MG63 (cell line): ENCODE measurements around the gene STRN. TPM values are rescaled to one million over a fixed set of nuclear protein-coding genes. Genes with fewer than 3 reads are reported as not detected.
"Not testable (repeated sequence)": the region's sequence is repeated elsewhere in the genome, so short reads cannot be mapped to it uniquely, and the experiment has no call there.

Experiments used
- DNase-seq: peaks from one replicate; pipeline ENCODE4 v3.0.0-alpha.2; 2020
- H3K27me3 ChIP-seq: fragments of 250-450 bp; sonication (Bioruptor Pico); 2 replicates; pipeline ENCODE4 v1.5.1; 2020; ENCODE audit warnings: mild to moderate bottlenecking, moderate library complexity
- H3K36me3 ChIP-seq: fragments of 250-450 bp; sonication (Bioruptor Pico); 2 replicates; pipeline ENCODE4 v1.5.1; 2020; ENCODE audit warnings: mild to moderate bottlenecking, moderate library complexity
- H3K4me3 ChIP-seq: fragments of 250-450 bp; sonication (Bioruptor Pico); 2 replicates; pipeline ENCODE4 v1.5.1; 2020; ENCODE audit warnings: mild to moderate bottlenecking, moderate library complexity
- H3K9me3 ChIP-seq: fragments of 250-450 bp; sonication (Bioruptor Pico); 2 replicates; pipeline ENCODE4 v1.5.1; 2020; ENCODE audit warnings: mild to moderate bottlenecking, moderate library complexity
- total RNA-seq: library from RNA; depleted of rRNA; stranded (reverse); fragments of >200 nt; shearing (Covaris generic); gene quantifications from 2 replicates; pipeline ENCODE4 v1.2.3, GENCODE V29; 2014; ENCODE audit warnings: low replicate concordance

STRN gene
- total RNA-seq, 1 experiment from 2014 or later: 5.9 TPM

GRCh38 chr2:36931688-36932087, 34.6 kb downstream of the STRN start:
- H3K4me3 ChIP-seq, H3K9me3 ChIP-seq, DNase-seq, H3K27me3 ChIP-seq, H3K36me3 ChIP-seq: not testable (repeated sequence)

GRCh38 chr2:36930787-36931410, 35.4 kb downstream of the STRN start:
- not testable (repeated sequence) for H3K27me3 ChIP-seq, H3K9me3 ChIP-seq, H3K4me3 ChIP-seq, DNase-seq, H3K36me3 ChIP-seq

GRCh38 chr2:36926175-36927132, 39.9 kb downstream of the STRN start:
- not testable (repeated sequence) for DNase-seq, H3K36me3 ChIP-seq, H3K4me3 ChIP-seq

GRCh38 chr2:36922629-36923028, 43.7 kb downstream of the STRN start:
- H3K9me3 ChIP-seq, H3K4me3 ChIP-seq, DNase-seq, H3K27me3 ChIP-seq, H3K36me3 ChIP-seq: not testable (repeated sequence)

More at GRCh38 chr2:36926175-36927132, 39.9 kb downstream of the STRN start:
- not testable (repeated sequence) for H3K27me3 ChIP-seq, H3K9me3 ChIP-seq

GRCh38 chr2:36921984-36922383, 44.4 kb downstream of the STRN start:
- no peaks in the 10 kb centered on the region for H3K9me3 ChIP-seq
- DNase-seq: no peak

GRCh38 chr2:36919041-36919837, 47.1 kb downstream of the STRN start:
- no peaks in the 10 kb centered on the region for H3K27me3 ChIP-seq
- H3K36me3 ChIP-seq: peaks cover 2% of the 10 kb centered on the region; the same call in 1 of the 2 replicates
- H3K4me3 ChIP-seq: no peak overlapping the region
- DNase-seq: no peak
- H3K9me3 ChIP-seq: no peaks in the 10 kb centered on the region

More at GRCh38 chr2:36921984-36922383, 44.4 kb downstream of the STRN start:
- no peak overlapping the region for H3K4me3 ChIP-seq
- no peaks in the 10 kb centered on the region for H3K27me3 ChIP-seq
- H3K36me3 ChIP-seq: no peaks in the 10 kb centered on the region; the same call in 1 of the 2 replicates

- no peaks in the 10 kb centered on the region for H3K27me3 ChIP-seq
- no peak for DNase-seq
- no peaks in the 10 kb centered on the region for H3K9me3 ChIP-seq
- no peak overlapping the region for H3K4me3 ChIP-seq
- H3K36me3 ChIP-seq: peaks cover 2% of the 10 kb centered on the region; the same call in 1 of the 2 replicates
Observed at GRCh38 chr2:36918307-36918706, 48.0 kb downstream of the STRN start.

- no peaks in the 10 kb centered on the region for H3K27me3 ChIP-seq
- no peak for DNase-seq
- H3K4me3 ChIP-seq: no peak overlapping the region
- peaks cover 7% of the 10 kb centered on the region for H3K36me3 ChIP-seq
- H3K9me3 ChIP-seq: no peaks in the 10 kb centered on the region
Observed at GRCh38 chr2:36915627-36916026, 50.7 kb downstream of the STRN start.

- no peak for DNase-seq
- peaks cover 7% of the 10 kb centered on the region for H3K36me3 ChIP-seq
- no peaks in the 10 kb centered on the region for H3K27me3 ChIP-seq
- H3K4me3 ChIP-seq: no peak overlapping the region
- no peaks in the 10 kb centered on the region for H3K9me3 ChIP-seq
Observed at GRCh38 chr2:36912695-36913094, 53.6 kb downstream of the STRN start.

GRCh38 chr2:36911012-36911411, 55.3 kb downstream of the STRN start:
- Histone ChIP-seq H3K36me3 (peaks cover 7% of the 10 kb centered on the region), H3K9me3 (no peaks in the 10 kb centered on the region), H3K4me3 (no peak overlapping the region), H3K27me3 (no peaks in the 10 kb centered on the region)
- no peak for DNase-seq

- Histone ChIP-seq H3K9me3 (no peaks in the 10 kb centered on the region), H3K27me3 (no peaks in the 10 kb centered on the region), H3K36me3 (no peaks in the 10 kb centered on the region; the same call in 1 of the 2 replicates), H3K4me3 (no peak overlapping the region)
- DNase-seq: no peak
Observed at GRCh38 chr2:36906277-36906676, 60.1 kb downstream of the STRN start.

GRCh38 chr2:36904636-36905035, 61.7 kb downstream of the STRN start:
- Histone ChIP-seq H3K36me3 (no peaks in the 10 kb centered on the region; the same call in 1 of the 2 replicates), H3K27me3 (no peaks in the 10 kb centered on the region), H3K4me3 (no peak overlapping the region), H3K9me3 (no peaks in the 10 kb centered on the region)
- DNase-seq: no peak

GRCh38 chr2:36902385-36903120, 63.8 kb downstream of the STRN start:
- H3K9me3 ChIP-seq: no peaks in the 10 kb centered on the region
- H3K36me3 ChIP-seq: no peaks in the 10 kb centered on the region; the same call in 1 of the 2 replicates
- DNase-seq: no peak
- no peaks in the 10 kb centered on the region for H3K27me3 ChIP-seq
- H3K4me3 ChIP-seq: no peak overlapping the region

GRCh38 chr2:36892805-36893204, 73.5 kb downstream of the STRN start:
- no peaks in the 10 kb centered on the region for H3K9me3 ChIP-seq
- no peak overlapping the region for H3K4me3 ChIP-seq
- H3K27me3 ChIP-seq: no peaks in the 10 kb centered on the region
- peaks cover 12% of the 10 kb centered on the region for H3K36me3 ChIP-seq
- DNase-seq: no peak

GRCh38 chr2:36889795-36890194, 76.5 kb downstream of the STRN start:
- H3K36me3 ChIP-seq: peaks cover 12% of the 10 kb centered on the region
- no peak overlapping the region; the same call in 1 of the 2 replicates for H3K4me3 ChIP-seq
- peak; percentile 52 for DNase-seq
- no peaks in the 10 kb centered on the region for H3K9me3 ChIP-seq
- H3K27me3 ChIP-seq: no peaks in the 10 kb centered on the region

GRCh38 chr2:36887095-36887494, 79.2 kb downstream of the STRN start:
- not testable (repeated sequence) for H3K4me3 ChIP-seq, H3K27me3 ChIP-seq

More at GRCh38 chr2:36887095-36887494, 79.2 kb downstream of the STRN start:
- H3K9me3 ChIP-seq, DNase-seq: not testable (repeated sequence)
- H3K36me3 ChIP-seq: peaks cover 13% of the 10 kb centered on the region
